ENCODE results near the gene NAA20. TPM values are rescaled to one million over a fixed set of nuclear protein-coding genes. Genes with fewer than 3 reads are reported as not detected.

The NAA20 gene
- total RNA-seq, 1 donor from 2014 or later = 41.8 TPM

DNA sequence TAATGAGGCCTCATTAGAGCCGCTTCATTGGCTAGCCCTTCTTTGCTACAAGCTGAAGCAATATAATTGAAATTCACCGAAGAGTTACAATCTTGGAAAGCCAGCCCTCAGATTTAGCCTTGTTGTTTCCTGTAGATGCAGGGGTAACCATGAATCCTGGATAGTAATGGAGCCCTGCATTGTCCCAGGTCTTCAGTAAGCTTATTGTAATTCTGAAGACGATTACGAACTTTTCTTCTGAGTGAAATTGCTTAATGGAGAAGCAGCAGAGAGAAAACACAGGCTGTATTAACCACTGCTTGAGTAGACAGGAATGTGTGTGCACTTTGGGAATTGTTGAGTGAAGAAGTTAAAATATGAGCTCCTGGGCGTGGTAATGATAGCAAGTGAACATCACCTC, 26.3 kb upstream of the NAA20 start:
- TF ChIP-seq, protein P1, sequence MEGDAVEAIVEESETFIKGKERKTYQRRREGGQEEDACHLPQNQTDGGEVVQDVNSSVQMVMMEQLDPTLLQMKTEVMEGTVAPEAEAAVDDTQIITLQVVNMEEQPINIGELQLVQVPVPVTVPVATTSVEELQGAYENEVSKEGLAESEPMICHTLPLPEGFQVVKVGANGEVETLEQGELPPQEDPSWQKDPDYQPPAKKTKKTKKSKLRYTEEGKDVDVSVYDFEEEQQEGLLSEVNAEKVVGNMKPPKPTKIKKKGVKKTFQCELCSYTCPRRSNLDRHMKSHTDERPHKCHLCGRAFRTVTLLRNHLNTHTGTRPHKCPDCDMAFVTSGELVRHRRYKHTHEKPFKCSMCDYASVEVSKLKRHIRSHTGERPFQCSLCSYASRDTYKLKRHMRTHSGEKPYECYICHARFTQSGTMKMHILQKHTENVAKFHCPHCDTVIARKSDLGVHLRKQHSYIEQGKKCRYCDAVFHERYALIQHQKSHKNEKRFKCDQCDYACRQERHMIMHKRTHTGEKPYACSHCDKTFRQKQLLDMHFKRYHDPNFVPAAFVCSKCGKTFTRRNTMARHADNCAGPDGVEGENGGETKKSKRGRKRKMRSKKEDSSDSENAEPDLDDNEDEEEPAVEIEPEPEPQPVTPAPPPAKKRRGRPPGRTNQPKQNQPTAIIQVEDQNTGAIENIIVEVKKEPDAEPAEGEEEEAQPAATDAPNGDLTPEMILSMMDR (conservative IDR thresholded peaks at IDR 0.05; ENCODE audit: low read depth, low read length) = no peak
- no peak for DNase-seq (ENCODE audit: low read depth)
- H3K4me3 ChIP-seq (ENCODE audit: low read depth, low read length) = no peak overlapping the region

- no peak overlapping the region for H3K4me3 ChIP-seq (ENCODE audit: low read depth, low read length)
- no peak for DNase-seq (ENCODE audit: low read depth)
- TF ChIP-seq, protein P1 (conservative IDR thresholded peaks at IDR 0.05; ENCODE audit: low read depth, low read length) = no peak
These were observed 25.9 kb upstream of the NAA20 start for GRCh38 chr20:19991308-19991707.

GRCh38 chr20:19991854-19992253, 25.3 kb upstream of the NAA20 start:
- no peak for DNase-seq (ENCODE audit: low read depth)
- H3K4me3 ChIP-seq (ENCODE audit: low read depth, low read length) = no peak overlapping the region
- TF ChIP-seq, protein P1 (conservative IDR thresholded peaks at IDR 0.05; ENCODE audit: low read depth, low read length) = no peak

GRCh38 chr20:19992996-19993908, 23.9 kb upstream of the NAA20 start:
- TF ChIP-seq, protein P1 (conservative IDR thresholded peaks at IDR 0.05; ENCODE audit: low read depth, low read length) = no peak
- DNase-seq (ENCODE audit: low read depth) = no peak
- peak overlapping the region; percentile 12 for H3K4me3 ChIP-seq (ENCODE audit: low read depth, low read length)

- DNase-seq (ENCODE audit: low read depth) = no peak
- no peak overlapping the region for H3K4me3 ChIP-seq (ENCODE audit: low read depth, low read length)
- TF ChIP-seq, protein P1 (conservative IDR thresholded peaks at IDR 0.05; ENCODE audit: low read depth, low read length) = no peak
These were observed 23.0 kb upstream of the NAA20 start for GRCh38 chr20:19993958-19994669.

DNA sequence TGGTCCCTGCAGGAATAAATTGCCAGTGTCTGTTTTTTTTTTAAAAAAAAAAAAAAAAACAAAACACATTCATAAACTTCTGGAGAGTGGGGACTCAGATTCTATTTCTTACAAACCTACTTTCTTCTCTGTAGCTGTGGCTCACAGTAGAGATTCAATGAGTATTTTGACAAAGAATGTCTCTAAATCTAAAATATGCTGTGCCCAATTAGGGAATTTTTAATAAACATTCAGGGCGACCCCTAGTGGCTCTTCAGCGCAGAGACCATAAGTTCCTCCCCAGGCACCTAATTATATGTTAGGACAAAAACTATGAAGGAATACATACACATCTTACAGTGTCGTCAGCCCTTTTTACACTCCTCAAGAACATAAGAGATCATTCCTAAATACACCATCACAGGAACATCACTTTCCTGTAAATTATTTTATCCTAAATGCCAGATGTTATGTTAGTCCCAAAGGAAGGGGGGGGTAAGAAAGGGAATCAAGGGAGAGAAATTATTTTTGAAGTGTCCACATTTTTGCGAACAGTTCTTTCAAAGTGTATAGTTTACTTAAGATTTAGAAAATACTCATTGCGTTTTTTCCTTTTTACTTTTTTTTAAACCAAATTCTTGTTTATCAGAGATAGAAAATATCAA, 21.8 kb upstream of the NAA20 start:
- no peak overlapping the region for H3K4me3 ChIP-seq (ENCODE audit: low read depth, low read length)
- no peak for DNase-seq (ENCODE audit: low read depth)
- TF ChIP-seq, protein P1 (conservative IDR thresholded peaks at IDR 0.05; ENCODE audit: low read depth, low read length) = peak; percentile 72

Measured in epithelial cell of proximal tubule (primary cell).